Measurements from ENCODE around the gene GRIK4.

GRIK4 gene

DNA sequence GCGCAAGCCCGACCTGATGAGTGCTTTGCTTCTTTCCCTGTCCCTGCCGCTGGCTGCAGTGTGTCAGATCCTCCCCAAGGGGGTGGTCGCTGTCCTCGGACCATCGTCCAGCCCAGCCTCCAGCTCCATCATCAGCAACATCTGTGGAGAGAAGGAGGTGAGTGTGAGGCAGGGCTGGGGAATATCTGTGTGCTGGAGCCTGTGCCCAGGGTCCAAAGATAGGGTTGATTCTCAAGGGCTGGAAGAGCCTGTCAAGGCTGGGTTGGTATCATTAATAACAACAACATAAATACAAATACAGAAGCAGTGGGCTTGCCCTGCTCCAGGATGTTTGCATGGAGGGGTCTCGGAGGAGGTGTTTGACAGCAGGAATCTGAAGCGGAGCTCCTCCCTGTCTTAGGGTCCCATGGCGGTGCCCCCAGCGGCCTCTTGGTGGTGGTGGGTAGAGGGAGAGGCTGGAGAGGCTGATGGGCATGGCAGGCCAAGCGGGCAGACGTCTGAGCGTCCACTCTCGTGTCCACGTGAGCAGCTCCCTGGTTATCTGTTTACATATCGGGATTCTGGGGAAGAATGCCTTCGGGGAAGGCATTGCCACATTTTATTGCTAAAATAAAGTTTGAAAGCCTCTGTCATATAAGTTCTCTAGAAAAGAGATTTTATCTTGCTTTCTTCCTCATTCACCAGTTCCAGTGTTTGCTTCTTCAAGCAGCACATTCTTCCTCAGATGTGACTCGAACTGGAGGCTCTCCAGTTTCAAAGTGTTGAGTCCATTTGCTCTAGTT, 304.0 kb downstream of the GRIK4 start:
- DNase-seq (ENCODE audit: low read depth in 2 of 2), result no peak

DNA sequence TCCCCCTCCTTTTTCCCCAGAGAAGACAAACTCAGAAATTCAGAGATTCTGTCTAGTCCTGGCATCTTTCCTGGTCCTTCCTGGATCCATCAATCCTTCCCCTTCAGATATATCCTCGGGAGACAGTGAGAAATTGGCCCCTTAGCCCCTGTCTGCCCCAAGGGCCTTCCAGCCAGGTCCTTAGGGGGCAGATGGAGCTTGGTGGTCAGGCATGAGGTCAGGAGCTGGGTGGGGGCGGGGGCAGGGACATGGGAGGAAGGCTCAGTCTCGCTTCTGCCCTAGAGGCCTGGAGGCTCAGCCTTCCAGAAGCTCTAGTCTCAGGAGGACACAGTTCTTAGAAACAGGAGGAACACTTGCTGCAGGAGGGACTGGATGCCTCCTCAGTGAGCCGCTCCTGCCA, 304.6 kb downstream of the GRIK4 start:
- no peak for DNase-seq (ENCODE audit: low read depth in 2 of 2)

DNA sequence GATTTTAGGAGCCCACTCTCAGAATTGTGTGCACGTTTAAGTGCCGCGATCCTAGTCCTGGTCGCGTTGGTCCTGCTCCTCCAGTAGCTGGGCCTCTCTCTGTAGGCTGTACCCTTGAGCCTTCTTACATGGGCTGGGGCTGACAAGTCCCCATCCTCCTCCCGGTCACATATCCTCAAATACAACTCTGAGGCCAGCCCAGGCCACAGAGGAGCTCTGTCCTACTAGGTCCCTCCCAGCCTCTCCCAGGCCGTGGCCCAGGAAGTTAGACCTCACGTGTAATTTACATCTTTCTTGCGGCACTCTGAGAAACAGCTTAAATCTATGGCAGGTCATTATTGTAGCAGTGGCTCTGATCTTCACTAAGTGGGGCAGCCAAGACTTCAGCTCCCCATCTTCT, 305.2 kb downstream of the GRIK4 start:
- DNase-seq (ENCODE audit: low read depth in 2 of 2), result no peak

DNA sequence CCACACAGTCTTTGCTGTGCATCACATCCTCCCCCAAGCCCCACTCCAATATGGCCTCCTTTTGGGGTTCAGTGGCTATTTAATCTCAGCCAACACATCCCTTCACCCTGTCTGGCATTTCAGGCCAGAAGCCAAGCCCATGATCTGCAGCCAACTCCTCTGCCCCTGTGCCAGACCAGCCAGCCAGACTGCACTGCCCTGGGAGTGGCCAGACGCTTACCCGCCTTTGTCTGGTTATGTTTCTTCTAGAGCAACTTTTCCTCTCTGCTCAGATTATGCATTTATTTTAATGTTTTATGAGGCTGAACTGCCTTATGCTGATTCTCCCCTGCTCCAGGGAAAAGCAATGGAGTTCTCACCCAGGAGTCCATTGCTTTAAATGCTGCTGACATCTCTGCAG, 305.6 kb downstream of the GRIK4 start:
- no peak for DNase-seq (ENCODE audit: low read depth in 2 of 2)

DNA sequence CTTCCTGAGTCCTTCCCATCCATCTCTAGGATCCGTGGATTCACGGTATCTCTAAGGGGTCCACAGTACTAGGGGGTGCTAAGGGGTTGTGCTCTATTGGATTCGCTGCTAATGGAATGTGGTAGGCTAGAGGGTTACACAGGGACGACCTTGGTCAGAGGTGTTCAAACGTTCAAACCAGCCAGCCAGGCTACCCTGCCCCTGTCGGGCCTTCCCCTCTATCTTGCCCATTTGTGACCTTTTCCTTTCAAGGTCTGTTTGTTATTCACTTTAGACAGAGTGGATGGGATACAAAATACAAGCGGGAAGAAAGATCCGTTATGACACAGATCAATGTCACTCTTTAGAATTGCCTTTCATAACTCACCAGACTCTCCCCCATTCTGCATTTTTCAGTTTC, 306.5 kb downstream of the GRIK4 start:
- DNase-seq (ENCODE audit: low read depth in 2 of 2), result no peak

DNA sequence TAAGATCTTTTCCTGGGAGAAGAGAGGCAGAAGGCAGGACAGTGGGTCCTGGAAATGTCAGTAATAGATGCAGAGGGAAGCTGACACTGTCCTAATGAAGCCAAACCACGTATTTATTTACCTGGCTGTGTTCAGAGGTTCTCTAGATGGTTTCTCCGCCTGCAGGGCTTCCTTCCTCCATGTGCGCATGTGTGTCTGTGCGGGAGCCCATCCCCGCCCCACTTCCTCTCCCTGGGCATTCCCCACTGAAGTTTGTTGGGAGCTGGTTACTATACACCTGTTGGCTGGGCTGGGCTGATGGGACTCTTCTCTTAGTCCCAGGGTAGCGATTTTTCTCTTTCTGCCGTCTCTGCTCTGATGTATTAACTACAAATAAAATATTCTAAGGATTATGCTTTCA, 307.5 kb downstream of the GRIK4 start:
- no peak for DNase-seq (ENCODE audit: low read depth in 2 of 2)

DNA sequence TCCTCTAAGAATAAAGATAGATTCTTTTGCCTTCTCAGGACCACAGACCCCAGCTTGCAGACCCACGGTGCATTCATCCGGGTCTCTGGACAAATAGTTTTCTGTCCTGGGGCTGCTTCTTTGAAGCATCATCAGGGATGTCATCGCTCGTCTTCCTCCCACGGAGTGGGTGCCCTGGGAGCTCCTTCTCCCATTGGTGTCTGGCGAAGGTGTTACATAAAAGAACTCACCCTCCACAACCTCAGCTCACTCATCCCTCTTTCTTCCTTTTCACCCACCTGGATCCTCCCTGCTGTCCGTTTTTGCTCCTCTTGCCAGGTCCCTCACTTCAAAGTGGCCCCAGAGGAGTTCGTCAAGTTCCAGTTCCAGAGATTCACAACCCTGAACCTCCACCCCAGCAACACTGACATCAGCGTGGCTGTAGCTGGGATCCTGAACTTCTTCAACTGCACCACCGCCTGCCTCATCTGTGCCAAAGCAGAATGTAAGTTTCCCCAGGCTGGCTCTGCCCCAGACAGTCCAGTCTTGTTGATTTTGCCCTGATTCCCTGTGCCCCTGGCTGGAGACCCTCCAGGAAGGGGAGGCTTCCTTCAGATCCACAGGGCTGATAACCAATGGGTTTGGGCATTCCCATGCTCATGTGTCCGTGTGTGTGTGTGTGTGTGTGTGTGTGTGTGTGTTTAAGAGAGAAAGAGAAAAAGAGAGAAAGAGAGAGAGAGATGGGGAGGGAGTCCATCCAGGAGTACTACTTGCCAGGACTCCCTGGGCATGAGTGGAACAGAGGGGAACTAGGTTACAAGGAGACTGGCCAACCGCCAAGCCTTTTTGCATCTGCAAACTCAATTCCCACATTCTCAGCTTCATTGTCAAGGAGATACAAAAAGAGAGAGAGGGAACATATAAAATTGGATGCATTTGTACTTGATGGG, 308.2 kb downstream of the GRIK4 start:
- no peak for DNase-seq (ENCODE audit: low read depth in 2 of 2)

DNA sequence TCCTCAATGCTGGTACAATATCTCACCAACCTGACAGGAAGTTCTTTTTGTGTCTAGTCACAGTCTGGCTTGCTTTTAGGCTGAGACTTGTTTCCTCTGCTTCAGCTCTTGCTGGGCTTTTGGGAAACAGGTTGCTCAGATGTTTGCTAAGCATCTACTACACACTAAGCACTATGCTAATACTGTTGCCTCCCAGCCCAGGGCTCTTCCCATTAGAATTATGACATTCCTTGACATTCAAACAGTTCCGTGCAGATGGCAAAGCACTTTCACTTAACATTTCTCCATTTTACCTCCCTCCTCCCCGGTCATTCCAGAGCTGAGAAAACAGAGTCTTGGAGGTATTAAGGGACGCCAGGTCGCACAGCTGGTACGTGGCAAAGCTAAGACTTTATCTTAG, 311.6 kb downstream of the GRIK4 start:
- no peak for DNase-seq (ENCODE audit: low read depth in 2 of 2)

DNA sequence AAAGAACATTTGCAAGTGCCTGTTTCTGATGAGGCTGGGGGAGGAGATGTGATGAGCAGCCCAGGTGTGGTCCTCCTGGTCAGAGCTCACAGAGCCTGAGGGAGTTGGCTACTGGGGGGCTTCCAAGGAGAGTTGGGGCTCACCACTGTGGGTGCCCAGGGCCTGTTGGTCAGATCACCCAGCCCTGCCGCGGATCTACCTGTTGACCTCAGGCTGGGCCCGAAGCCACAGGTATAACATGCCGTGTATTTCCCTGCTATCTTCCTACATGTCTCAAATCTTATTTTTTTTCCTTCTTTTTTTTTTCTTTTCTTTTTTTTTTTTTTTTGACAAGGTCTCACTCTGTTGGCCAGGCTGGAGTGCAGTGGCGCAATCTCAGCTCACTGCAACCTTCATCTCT, 312.7 kb downstream of the GRIK4 start:
- DNase-seq (ENCODE audit: low read depth in 2 of 2), result no peak

DNA sequence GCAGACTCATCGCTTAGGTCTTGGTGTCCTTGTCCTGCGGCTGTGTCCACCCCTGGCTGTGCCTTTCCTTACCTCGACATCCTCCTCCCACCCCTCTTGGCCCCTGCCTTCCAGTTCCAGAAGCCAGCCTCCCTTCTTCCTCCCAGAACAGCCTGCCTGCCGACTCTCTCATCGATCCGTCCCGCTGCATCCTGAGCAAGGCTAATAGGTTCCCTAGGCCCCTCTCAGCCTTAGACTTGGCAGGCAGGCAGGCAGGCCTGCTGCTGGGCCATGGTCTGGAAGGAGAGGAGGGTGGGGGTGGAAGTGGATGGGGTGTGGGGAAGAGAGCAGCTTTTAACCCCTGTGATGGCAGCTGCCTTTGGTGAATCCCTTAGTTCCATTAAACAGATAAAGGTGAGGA, 315.6 kb downstream of the GRIK4 start:
- no peak for DNase-seq (ENCODE audit: low read depth in 2 of 2)

DNA sequence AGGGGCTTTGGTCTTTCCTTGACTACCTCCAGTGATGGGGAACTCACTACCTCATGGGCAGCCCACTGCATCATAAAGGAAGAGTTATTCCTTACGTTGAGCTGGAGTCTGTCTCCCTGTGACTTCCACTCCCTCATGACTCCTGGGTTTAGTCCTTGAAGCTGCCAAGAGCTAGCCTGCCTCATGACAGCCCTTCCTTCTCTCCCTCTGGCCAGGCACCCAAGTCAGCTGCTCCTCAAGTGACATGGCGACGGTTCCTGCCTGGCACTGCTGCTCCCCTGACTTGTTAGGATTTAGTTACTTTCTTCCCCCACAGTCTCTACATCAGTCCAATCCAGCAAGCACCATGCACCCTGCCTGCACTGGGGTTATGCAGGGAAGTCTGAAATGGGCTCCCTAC, 316.3 kb downstream of the GRIK4 start:
- no peak for DNase-seq (ENCODE audit: low read depth in 2 of 2)

DNA sequence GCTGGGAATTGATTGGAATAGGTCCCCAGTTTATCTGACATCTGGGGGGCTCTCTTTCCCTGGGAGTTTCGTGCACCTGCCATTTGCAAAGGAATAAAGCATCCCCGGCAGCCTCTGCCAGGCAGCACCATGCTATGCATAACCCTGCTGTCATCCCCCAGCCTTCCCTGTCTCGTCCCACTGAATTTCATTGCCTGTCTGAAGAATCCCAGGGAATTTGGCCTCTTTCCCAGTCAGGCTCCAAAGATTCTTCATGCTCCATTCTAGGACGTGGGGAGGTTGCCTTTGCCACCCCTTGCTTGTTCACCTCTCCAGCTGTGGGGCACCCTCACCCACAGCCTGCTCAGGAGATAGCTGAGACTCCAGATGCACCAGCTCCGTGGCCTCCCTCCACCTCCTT, 317.3 kb downstream of the GRIK4 start:
- no peak for DNase-seq (ENCODE audit: low read depth in 2 of 2)

DNA sequence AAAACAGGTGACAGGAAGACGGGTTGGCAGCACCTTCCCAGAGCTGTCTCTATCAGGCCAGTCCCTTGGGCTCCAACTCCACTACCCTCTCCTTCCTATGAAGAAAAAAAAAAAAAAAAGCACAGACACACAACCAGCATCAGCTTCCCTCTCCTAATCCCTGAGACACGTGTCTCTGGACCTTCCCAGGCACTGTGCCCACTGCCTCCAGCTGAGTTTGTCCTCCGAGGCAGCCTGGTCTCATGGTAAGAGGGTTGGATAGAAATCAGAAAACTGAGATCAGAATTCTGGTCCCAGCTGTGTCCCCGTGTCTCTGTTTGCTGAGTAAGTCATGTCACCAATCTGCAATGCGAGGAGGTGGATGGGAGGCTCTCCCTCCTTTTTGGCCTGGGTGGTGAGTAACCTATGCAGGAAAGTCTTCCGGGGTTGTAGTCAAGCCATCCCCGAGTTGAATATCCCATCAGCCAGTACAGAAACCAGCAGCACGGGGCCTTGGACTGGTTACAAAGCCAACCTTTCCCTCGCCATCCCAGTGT, 318.6 kb downstream of the GRIK4 start:
- no peak for DNase-seq (ENCODE audit: low read depth in 2 of 2)

DNA sequence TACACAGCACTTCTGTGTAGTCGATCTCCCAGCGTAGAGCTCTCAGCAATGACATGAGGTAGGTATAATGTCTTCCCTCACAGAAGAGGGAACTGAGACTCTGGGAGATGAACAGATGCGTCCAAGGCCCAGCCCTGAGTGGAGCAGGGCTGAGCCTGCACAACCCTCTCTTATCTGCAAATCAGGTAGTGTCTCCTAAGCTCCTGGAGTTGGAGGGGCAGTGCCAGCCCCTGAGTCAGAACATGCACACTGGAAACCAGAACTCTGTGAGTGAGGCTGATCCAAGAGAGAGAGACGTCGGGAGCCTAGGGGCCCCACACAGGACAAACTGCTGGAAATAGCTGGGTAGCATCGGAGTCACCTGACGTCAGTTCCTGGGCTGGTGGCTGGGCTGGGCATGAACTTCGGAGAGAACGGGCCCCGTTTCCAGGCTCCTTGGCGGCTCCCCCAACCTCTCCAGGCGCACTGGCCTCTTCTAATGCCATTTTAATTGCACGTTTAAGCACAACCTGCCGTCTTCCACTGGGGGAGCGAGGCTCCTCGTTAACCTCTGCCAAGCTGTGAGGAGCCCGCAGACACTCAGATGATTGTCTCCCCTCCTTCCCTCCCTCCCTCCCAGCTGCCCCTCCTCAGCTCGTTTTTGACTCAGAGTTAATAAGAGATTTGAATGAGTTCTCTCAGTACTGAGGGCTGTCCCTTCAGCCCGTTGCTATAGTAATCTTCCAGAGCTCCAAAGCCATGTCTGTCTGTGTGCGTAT, 321.1 kb downstream of the GRIK4 start:
- DNase-seq (ENCODE audit: low read depth in 2 of 2), result no peak

DNA sequence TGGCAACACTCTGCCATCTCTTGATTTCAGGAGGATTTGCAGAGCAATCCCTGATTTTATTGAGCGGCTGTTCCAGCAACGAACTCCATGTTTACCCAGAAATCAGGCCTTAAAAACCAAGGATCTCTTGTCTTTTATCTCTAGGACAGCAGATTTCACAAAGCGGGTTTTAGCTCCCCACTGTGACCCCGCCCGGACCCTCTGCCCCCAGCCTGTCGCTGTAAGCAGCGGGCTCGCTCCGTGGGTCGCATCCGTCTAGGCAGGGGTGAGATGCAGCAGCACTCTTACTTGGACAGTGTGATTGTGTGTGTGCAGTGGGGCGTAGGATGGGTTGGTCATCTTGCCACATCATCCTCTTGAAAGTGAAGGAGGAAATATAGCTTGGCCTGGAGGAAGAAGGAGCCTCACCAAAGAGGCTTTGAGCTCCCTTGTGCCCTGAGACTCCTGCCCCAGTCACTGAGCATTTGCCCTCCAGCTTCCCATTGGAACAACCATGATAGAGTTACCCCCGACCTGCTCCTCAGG, 323.2 kb downstream of the GRIK4 start:
- DNase-seq (ENCODE audit: low read depth in 2 of 2), result no peak

DNA sequence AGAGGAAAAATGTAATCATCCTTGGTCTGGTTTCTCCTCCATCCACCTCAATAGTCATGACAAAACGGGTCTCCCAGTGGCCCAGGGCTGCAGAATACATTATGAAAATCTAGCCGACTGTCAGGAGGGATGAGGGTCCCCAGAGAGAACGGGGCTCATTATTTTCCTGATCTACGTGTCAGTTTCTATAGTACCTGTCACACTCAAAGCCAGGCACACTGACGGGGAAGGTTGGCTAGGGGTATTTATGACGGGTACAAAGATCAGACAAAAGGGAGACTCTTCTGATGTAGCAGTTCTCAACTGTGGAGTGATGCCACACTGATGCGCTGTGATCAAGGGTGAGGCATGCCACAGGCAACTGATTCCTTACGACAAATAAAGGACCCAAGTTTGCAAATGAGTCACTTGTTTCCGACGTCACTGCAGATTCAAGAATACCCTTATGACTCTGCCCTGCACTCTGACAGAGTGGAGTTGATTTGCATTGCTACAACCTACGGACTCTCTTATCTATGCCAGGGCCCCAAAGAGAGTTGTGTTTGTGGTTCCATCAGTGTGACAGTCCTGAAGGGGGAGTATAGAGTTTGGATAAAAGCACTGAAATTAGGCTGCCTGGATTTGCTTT, 324.2 kb downstream of the GRIK4 start:
- peak in 1 of 2 donors; percentile 32 for DNase-seq (ENCODE audit: low read depth in 2 of 2)

DNA sequence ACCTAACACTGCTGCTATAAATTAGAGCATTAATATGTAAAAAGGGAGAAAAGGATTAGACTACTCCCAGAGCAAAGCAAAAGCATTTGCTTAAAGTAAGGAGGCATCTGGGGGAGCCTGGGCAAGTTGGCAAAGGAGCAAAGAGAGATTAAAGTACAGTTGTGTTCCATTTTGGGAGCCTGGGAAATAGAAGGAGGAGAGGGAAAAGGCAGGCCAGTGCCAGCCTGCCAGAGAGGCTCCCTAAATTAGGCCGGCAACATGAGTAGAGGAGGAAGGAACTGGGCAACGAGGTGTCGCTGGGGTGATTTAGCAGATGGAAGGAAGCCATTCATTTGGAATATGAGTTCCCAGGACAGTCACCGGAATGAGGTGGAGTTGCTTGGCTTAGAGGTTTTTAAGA, 326.1 kb downstream of the GRIK4 start:
- DNase-seq (ENCODE audit: low read depth in 2 of 2), result no peak

DNA sequence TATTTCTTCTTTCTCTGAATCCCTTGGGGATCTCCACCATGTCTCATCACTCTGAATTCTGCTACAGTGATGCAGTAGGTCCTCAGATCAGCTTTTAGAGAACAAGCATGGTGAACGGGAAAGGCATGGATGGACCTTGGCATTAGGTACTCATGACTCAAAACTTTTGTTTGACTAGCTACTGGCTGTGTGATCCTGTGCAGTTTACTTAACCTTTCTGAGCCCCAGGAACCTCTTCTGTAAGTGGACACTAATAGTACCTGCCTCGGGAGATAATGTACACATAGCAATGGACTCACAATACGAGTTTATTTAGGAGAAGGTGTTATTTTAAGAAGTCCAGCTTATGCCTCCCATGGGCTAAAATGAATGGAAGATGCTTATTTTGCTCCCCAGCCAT, 327.7 kb downstream of the GRIK4 start:
- DNase-seq (ENCODE audit: low read depth in 2 of 2), result no peak

DNA sequence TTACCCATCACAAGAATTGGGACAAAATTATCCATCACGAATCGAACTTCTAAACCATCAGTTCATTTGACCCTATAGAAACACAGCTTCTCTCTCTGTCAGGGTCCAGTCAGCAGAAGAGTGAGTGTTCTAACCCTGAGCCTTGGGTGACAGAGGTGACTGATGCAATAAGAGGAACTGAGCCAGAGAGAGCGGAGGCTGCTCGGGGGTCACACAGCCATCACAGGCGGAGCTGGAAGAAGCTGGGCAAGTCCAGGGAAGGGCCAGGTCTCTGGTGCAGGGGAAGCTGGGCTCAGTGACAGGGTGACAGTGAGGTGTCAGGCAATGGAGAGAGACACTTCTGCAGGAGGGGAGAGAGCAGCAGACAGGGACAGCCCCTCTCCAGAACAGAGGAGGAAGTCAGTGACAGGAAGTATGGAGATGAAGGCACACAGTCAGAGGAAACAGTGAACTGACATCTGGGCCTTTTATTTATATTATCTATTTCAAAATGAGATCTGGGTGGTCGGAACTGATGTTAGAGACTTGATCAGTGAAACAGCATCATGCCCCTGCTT, 328.4 kb downstream of the GRIK4 start:
- DNase-seq (ENCODE audit: low read depth in 2 of 2), result no peak

DNA sequence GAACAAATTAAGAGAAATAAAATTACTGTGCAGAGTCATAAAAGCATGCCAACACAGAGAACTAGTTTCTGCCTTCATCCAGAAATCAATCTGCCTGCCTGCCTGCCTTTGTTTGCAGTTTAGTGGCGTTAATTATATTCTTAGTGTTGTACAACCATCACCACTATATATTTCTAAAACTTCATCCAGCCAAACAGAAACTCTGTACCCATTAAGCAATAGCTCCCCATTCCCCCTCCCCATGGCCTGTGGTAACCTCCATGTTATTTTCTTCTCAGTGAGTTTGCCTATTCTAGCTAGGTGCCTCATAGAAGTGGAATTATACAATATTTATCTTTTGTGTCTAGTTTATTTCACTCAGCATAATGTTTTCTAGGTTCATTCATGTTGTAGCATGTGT, 329.1 kb downstream of the GRIK4 start:
- no peak for DNase-seq (ENCODE audit: low read depth in 2 of 2)

DNA sequence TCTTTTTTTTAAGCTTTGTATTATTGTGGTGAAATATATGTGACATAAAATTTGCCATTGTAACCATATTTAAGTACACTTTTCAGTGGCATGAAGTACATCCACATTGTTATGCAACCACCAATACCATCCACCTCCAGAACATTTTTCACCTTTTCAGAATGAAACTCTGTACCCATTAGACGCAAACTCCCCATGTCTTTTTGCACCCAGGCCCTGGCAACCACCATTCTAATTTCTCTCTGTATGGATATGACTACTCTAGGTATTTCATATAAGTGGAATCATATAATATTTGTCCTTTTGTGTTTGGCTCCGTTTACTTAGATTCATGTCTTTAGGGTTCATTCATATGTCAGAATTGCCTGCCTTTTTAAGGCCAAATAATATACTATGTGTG, 329.5 kb downstream of the GRIK4 start:
- DNase-seq (ENCODE audit: low read depth in 2 of 2), result no peak

Measured in stimulated activated CD8-positive, alpha-beta memory T cell treated with anti-CD3 and anti-CD28 coated beads, Interleukin-2, amount 100 ng/mL, for 48 hours (primary cell).